H1 (cell line): ENCODE measurements around the gene SLIT3. TPM values are rescaled to one million over a fixed set of nuclear protein-coding genes. Genes with fewer than 3 reads are reported as not detected.

Experiments
- CTCF ChIA-PET: fragments of 300-600 bp; sonication (Branson Sonifier 250); formaldehyde crosslinking; loops from one replicate; lab custom pipeline; 2021; ENCODE audit not compliant: partially characterized antibody; lab: Charles Lee
- POLR2A ChIA-PET: fragments of 300-600 bp; sonication (Branson Sonifier 250); formaldehyde crosslinking; loops from one replicate; lab custom pipeline; 2021; ENCODE audit warnings: inconsistent platforms; ENCODE audit not compliant: partially characterized antibody; lab: Charles Lee
- DNase-seq, 2 experiments: peaks; one replicate each; pipeline versions ENCODE4 v3.0.0 to v3.0.0-alpha.2; 2010 to 2022; ENCODE audit warnings: low spot score in 2 of 2, low read depth in 1 of 2, mixed read lengths in 1 of 2
- FAIRE-seq: peaks from 2 replicates; lab custom pipeline; 2011; peaks lifted over from hg19 to GRCh38; lab: Jason Lieb, UNC
- H2AFZ ChIP-seq: 2 replicates; pipeline ENCODE4 v1.8.1; 2012; ENCODE audit warnings: low read length, inconsistent platforms
- H2AK5ac ChIP-seq: 2 replicates; pipeline ENCODE4 v1.6.1; 2013; ENCODE audit warnings: low read depth, low read length
- H2BK120ac ChIP-seq: replicated peaks from 2 replicates; pipeline ENCODE3; 2013; ENCODE audit warnings: low read depth, low read length, inconsistent platforms
- H2BK12ac ChIP-seq: 2 replicates; pipeline ENCODE4 v1.6.1; 2013; ENCODE audit warnings: low read depth, low read length
- H2BK15ac ChIP-seq: 2 replicates; pipeline ENCODE4 v1.6.1; 2013; ENCODE audit warnings: low read length
- H2BK20ac ChIP-seq: 2 replicates; pipeline ENCODE4 v1.6.1; 2013; ENCODE audit warnings: low read length
- H2BK5ac ChIP-seq: 2 replicates; pipeline ENCODE4 v1.6.1; 2013; ENCODE audit warnings: low read depth, low read length
- H3K14ac ChIP-seq: 2 replicates; pipeline ENCODE4 v1.6.1; 2013; ENCODE audit warnings: inconsistent platforms; ENCODE audit not compliant: insufficient read length
- H3K18ac ChIP-seq: 2 replicates; pipeline ENCODE4 v1.6.1; 2013; ENCODE audit warnings: low read length; ENCODE audit errors: extremely low read depth
- H3K23ac ChIP-seq: 2 replicates; pipeline ENCODE4 v1.6.1; 2013; ENCODE audit warnings: inconsistent platforms; ENCODE audit not compliant: insufficient read length
- H3K23me2 ChIP-seq: 2 replicates; pipeline ENCODE4 v1.6.1; 2013; ENCODE audit warnings: low read depth, low read length
- H3K27ac ChIP-seq: 2 replicates; pipeline ENCODE4 v1.6.1; 2011; ENCODE audit warnings: low read depth, low read length, inconsistent platforms
- H3K27me3 ChIP-seq, 4 experiments: replicated peaks in 1 of 4; 1 replicate in 1 of 4; 2 replicates in 3 of 4; pipeline versions ENCODE4 v1.6.1 to v1.8.1; 2011 to 2013; ENCODE audit warnings: low read length in 3 of 4, mild to moderate bottlenecking in 3 of 4, inconsistent platforms in 2 of 4, mixed read lengths in 2 of 4, moderate library complexity in 1 of 4; ENCODE audit not compliant: control insufficient read depth in 3 of 4, insufficient read depth in 3 of 4; ENCODE audit errors: extremely low read depth in 1 of 4
- H3K36me3 ChIP-seq, 4 experiments: 2 replicates each; pipeline versions ENCODE4 v1.6.1 to v1.8.1; 2011 to 2013; ENCODE audit warnings: mild to moderate bottlenecking in 4 of 4, low read length in 3 of 4, moderate library complexity in 2 of 4, control low read depth in 1 of 4, inconsistent platforms in 1 of 4; ENCODE audit not compliant: insufficient read depth in 4 of 4, control insufficient read depth in 2 of 4
- H3K4ac ChIP-seq: replicated peaks from 2 replicates; pipeline ENCODE3; 2013; ENCODE audit warnings: low read length, low read depth, mixed read lengths, inconsistent platforms; ENCODE audit not compliant: insufficient read length
- H3K4me1 ChIP-seq, 4 experiments: replicated peaks in 1 of 4; 1 replicate in 1 of 4; 2 replicates in 3 of 4; pipeline versions ENCODE4 v1.6.1 to v1.8.1; 2011 to 2013; ENCODE audit warnings: low read length in 3 of 4, inconsistent platforms in 2 of 4, mixed read lengths in 1 of 4; ENCODE audit not compliant: insufficient read depth in 4 of 4, control insufficient read depth in 3 of 4
- H3K4me2 ChIP-seq, 2 experiments: 2 replicates each; pipeline versions ENCODE4 v1.6.1 to v1.8.1; 2011 to 2013; ENCODE audit warnings: low read depth in 2 of 2, low read length in 2 of 2, control low read depth in 1 of 2, inconsistent platforms in 1 of 2, mild to moderate bottlenecking in 1 of 2; ENCODE audit not compliant: insufficient read depth in 1 of 2
- H3K4me3 ChIP-seq, 4 experiments: fragments of 200-600, 300-600 bp in 1 of 4; sonication (generic), shearing (Covaris generic), sonication (Bioruptor Twin) in 1 of 4; 2 replicates each; pipeline versions ENCODE4 v1.5.1 to v1.8.1; 2011 to 2016; ENCODE audit warnings: low read length in 4 of 4, low read depth in 3 of 4, control low read depth in 2 of 4, inconsistent platforms in 2 of 4, mild to moderate bottlenecking in 2 of 4, mixed read lengths in 1 of 4, moderate library complexity in 1 of 4; ENCODE audit not compliant: insufficient read depth in 2 of 4; ENCODE audit errors: extremely low read depth in 1 of 4
- H3K56ac ChIP-seq: replicated peaks from 2 replicates; pipeline ENCODE3; 2013; ENCODE audit warnings: low read depth, mild to moderate bottlenecking, mixed read lengths, low read length, inconsistent platforms; ENCODE audit not compliant: insufficient read length
- H3K79me1 ChIP-seq: 2 replicates; pipeline ENCODE4 v1.6.1; 2013; ENCODE audit warnings: low read depth, low read length, control low read depth
- H3K79me2 ChIP-seq, 2 experiments: 2 replicates each; pipeline versions ENCODE4 v1.6.1 to v1.8.1; 2012 to 2013; ENCODE audit warnings: low read length in 2 of 2, mild to moderate bottlenecking in 2 of 2, inconsistent platforms in 1 of 2; ENCODE audit not compliant: insufficient read depth in 2 of 2, control insufficient read depth in 1 of 2
- H3K9ac ChIP-seq, 4 experiments: replicated peaks in 1 of 4; 1 replicate in 1 of 4; 2 replicates in 3 of 4; pipeline versions ENCODE4 v1.6.1 to v1.8.1; 2011 to 2013; ENCODE audit warnings: low read depth in 3 of 4, low read length in 3 of 4, control low read depth in 2 of 4, mild to moderate bottlenecking in 2 of 4, moderate library complexity in 2 of 4, inconsistent platforms in 1 of 4; ENCODE audit errors: extremely low read depth in 1 of 4
- H3K9me3 ChIP-seq, 2 experiments: 2 replicates each; pipeline versions ENCODE4 v1.6.1 to v1.8.1; 2012 to 2013; ENCODE audit warnings: mild to moderate bottlenecking in 2 of 2, moderate library complexity in 2 of 2, control low read depth in 1 of 2, inconsistent platforms in 1 of 2, low read depth in 1 of 2, low read length in 1 of 2, mixed read lengths in 1 of 2; ENCODE audit not compliant: insufficient read depth in 2 of 2
- H4K20me1 ChIP-seq, 2 experiments: replicated peaks in 1 of 2; 2 replicates each; pipeline versions ENCODE3 to v1.8.1; 2011 to 2013; ENCODE audit warnings: inconsistent platforms in 2 of 2, low read length in 2 of 2, mild to moderate bottlenecking in 1 of 2; ENCODE audit not compliant: insufficient read depth in 2 of 2, control insufficient read depth in 1 of 2
- H4K5ac ChIP-seq: 2 replicates; pipeline ENCODE4 v1.6.1; 2013; ENCODE audit warnings: low read length, low read depth, mixed read lengths, inconsistent platforms; ENCODE audit not compliant: insufficient read length
- H4K8ac ChIP-seq: 2 replicates; pipeline ENCODE4 v1.8.0; 2013; ENCODE audit warnings: mild to moderate bottlenecking, moderate library complexity, low read length, inconsistent platforms; ENCODE audit not compliant: insufficient read depth; ENCODE audit errors: extremely low read depth
- H4K91ac ChIP-seq: replicated peaks from 2 replicates; pipeline ENCODE3; 2013; ENCODE audit warnings: low read length, mixed read lengths, inconsistent platforms; ENCODE audit not compliant: insufficient read length
- BACH1 ChIP-seq: IDR thresholded peaks from 2 replicates; pipeline ENCODE4 v1.6.1; 2012; ENCODE audit warnings: low read length, improper control_type of control experiment
- CTBP2 ChIP-seq: IDR thresholded peaks from 2 replicates; pipeline ENCODE4 v1.7.0; 2011; ENCODE audit warnings: borderline replicate concordance, mild to moderate bottlenecking, moderate library complexity, mixed read lengths, low read length; ENCODE audit not compliant: insufficient read depth, insufficient read length
- EGR1 ChIP-seq: IDR thresholded peaks from 2 replicates; pipeline ENCODE4 v1.6.1; 2011; ENCODE audit warnings: low read depth, low read length, borderline replicate concordance
- GTF2F1 ChIP-seq: IDR thresholded peaks from 2 replicates; pipeline ENCODE4 v1.6.1; 2012; ENCODE audit warnings: low read depth, low read length, improper control_type of control experiment, borderline replicate concordance
- SIN3A ChIP-seq, 2 experiments: IDR thresholded peaks in 1 of 2; conservative IDR thresholded peaks in 1 of 2; 2 replicates each; pipeline ENCODE4 v1.6.1; 2011 to 2012; ENCODE audit warnings: low read length in 2 of 2, improper control_type of control experiment in 1 of 2, low read depth in 1 of 2, mild to moderate bottlenecking in 1 of 2
- WGBS, 2 experiments: shearing (Covaris generic) in 1 of 2; methylation state at CpG; one replicate each; pipeline versions ENCODE4 v1.1.6 to v1.1.7; 2013 to 2015; ENCODE audit warnings: low lambda C conversion rate in 2 of 2, mixed read lengths in 2 of 2, inconsistent platforms in 1 of 2, low coverage in 1 of 2, missing lambda C conversion rate in 1 of 2; ENCODE audit not compliant: insufficient replicate concordance in 2 of 2, insufficient coverage in 1 of 2, insufficient read length in 1 of 2; ENCODE audit errors: extremely low coverage in 1 of 2, missing lambda C conversion rate in 1 of 2; 5-methylcytosine and 5-hydroxymethylcytosine counted together
- polyA plus RNA-seq, 7 experiments: library from polyadenylated mRNA; depleted of rRNA in 3 of 7; stranded (reverse) in 5 of 7; unstranded in 2 of 7; fragments of >200 nt in 5 of 7; fragments of 200-250 nt in 2 of 7; gene quantifications; 1 replicate in 5 of 7; 2 replicates in 1 of 7; 4 replicates in 1 of 7; pipeline versions ENCODE4 v1.2.1 to v1.2.3, GENCODE V29; 2011 to 2013; ENCODE audit warnings: missing spikeins in 2 of 7, mixed read lengths in 2 of 7
- total RNA-seq: library from RNA; stranded (reverse); fragmentation: NEBNext Ultra II Directional; extraction: Animal tissue kit (Norgen Biotek cat#: 25700); gene quantifications from 2 replicates; pipeline ENCODE4 v1.2.1, GENCODE V29; 2021
- TF ChIP-seq, protein P1 (sequence below): IDR thresholded peaks from 2 replicates; pipeline ENCODE4 v1.6.1; 2012; ENCODE audit warnings: inconsistent platforms

The SLIT3 gene
- total and polyA plus RNA-seq, 2 of the 8 experiments (the other 6 are each of a cell fraction or from before 2014, with no cell fraction given): 1.1 to 1.2 TPM

DNA sequence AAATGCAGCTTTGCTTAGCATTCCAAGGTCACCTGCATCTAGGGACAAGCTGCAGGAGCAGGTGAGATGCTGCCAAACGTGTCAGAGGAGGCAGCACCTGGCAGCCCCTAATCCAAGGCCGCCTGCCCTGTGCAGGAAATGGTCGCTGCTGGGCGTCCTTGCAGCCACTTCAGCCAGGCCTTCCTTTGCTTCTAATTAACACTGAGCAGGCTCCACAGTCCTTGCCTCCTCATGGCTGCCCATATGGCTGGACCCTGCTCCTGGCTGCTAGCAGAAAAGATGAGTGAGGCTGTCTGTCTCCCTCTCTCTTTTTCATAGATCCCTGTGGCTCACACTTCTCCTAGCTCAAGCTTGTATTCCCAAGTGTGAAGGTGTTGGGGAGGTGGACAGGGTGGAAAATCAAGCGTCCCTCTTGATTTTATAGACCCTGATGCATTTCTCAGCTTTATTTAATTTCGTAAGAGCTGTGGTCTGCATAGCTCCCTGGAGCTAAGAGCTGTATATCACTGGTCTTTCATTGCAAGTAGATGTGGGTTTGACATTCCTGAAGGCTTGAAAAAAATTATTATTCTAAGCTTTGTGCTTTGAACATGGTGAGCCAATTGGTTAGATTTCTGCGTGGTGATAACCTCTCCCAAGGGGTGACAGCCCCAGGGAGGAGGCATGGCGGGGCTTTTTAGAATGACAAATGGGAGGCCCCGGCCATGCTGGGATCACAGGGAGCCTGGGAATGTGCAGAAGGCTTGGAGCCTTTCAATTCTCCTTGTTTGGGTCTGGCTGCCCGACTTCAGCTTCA, 193.8 kb downstream of the SLIT3 start:
- Histone ChIP-seq H3K23me2 (no peaks in the 10 kb centered on the region), H3K27ac (no peak overlapping the region), H3K9me3 (no peaks in the 10 kb centered on the region), H2BK120ac (no peak overlapping the region), H3K4me1 (peaks cover 0 to 3% (median 1%) of the 10 kb centered on the region in 4 experiments; a peak in 1 of 7 replicates), H2BK20ac (no peak overlapping the region), H3K79me1 (no peaks in the 10 kb centered on the region), H3K4me2 (no peak overlapping the region), H3K4ac (no peak overlapping the region), H2BK5ac (no peak overlapping the region), H3K36me3 (no peaks in the 10 kb centered on the region), H2BK15ac (no peak overlapping the region; the same call in 1 of the 2 replicates), H3K4me3 (no peak overlapping the region), H3K79me2 (no peaks in the 10 kb centered on the region), H4K91ac (no peak overlapping the region), H3K18ac (peak overlapping the region; percentile 48; the same call in 1 of the 2 replicates), H3K14ac (no peak overlapping the region), H3K27me3 (no peaks in the 10 kb centered on the region), H4K8ac (no peak overlapping the region), H2AK5ac (no peak overlapping the region), H4K20me1 (no peaks in the 10 kb centered on the region), H3K56ac (no peak overlapping the region), H3K9ac (no peak overlapping the region), H3K23ac (no peak overlapping the region), H2BK12ac (0 out of 2 replicates have a peak overlapping the region, but pooled peaks have one; percentile 5), H2AFZ (no peak overlapping the region), H4K5ac (no peak overlapping the region)
- no peak for FAIRE-seq
- POLR2A ChIA-PET: no interaction called here
- no peak for DNase-seq
- TF ChIP-seq SIN3A (conservative IDR thresholded peaks at IDR 0.05 in 1 of 2, IDR thresholded peaks at IDR 0.05 in 1 of 2; ENCODE audit: low read depth in 1 of 2, low read length in 2 of 2): no peak
- TF ChIP-seq, protein P1, sequence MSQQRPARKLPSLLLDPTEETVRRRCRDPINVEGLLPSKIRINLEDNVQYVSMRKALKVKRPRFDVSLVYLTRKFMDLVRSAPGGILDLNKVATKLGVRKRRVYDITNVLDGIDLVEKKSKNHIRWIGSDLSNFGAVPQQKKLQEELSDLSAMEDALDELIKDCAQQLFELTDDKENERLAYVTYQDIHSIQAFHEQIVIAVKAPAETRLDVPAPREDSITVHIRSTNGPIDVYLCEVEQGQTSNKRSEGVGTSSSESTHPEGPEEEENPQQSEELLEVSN: no peak
- no peak for TF ChIP-seq EGR1
- TF ChIP-seq BACH1: no peak
- TF ChIP-seq CTBP2: no peak
- no peak for TF ChIP-seq GTF2F1
- 81% methylated on average over 10 of the region's 10 CpGs; no CpG with 5 or more reads in 1 of the 2 experiments for WGBS, 2 experiments
- CTCF ChIA-PET: interaction anchor here (0.7 to 1.4 kb wide), 10 partner anchors 9 to 474 kb away, joined by 3 to 6 read pairs (median 3); no protein-coding TSS in a partner anchor
